OCI-LY1 (cell line): ENCODE results near the gene ROCK1.

Experiments used
- H2AFZ ChIP-seq: fragments of 200-600 bp; sonication (generic), shearing (Covaris generic); 2 replicates; pipeline ENCODE4 v1.6.0; 2014; ENCODE audit warnings: antibody characterized with exemption, mild to moderate bottlenecking, low read length
- H3F3A ChIP-seq: fragments of 200-600 bp; sonication (generic), shearing (Covaris generic); 2 replicates; pipeline ENCODE4 v1.6.0; 2014; ENCODE audit warnings: mild to moderate bottlenecking, antibody characterized with exemption, low read length, moderate library complexity; ENCODE audit not compliant: insufficient read depth
- H3K27ac ChIP-seq: fragments of 200-600 bp; sonication (generic); 2 replicates; pipeline ENCODE4 v1.5.1; 2014; ENCODE audit warnings: low read length, mixed run types, mild to moderate bottlenecking, low read depth; ENCODE audit not compliant: poor library complexity, severe bottlenecking
- H3K27me3 ChIP-seq: fragments of 200-600 bp; sonication (generic); 2 replicates; pipeline ENCODE4 v1.6.0; 2014; ENCODE audit warnings: antibody characterized with exemption, mild to moderate bottlenecking, low read length, moderate library complexity; ENCODE audit not compliant: insufficient read depth
- H3K36me3 ChIP-seq: fragments of 200-600 bp; sonication (generic); 2 replicates; pipeline ENCODE4 v1.6.1; 2014; ENCODE audit warnings: mild to moderate bottlenecking, antibody characterized with exemption, low read length, moderate library complexity, mixed read lengths; ENCODE audit not compliant: insufficient read depth
- H3K4me1 ChIP-seq: fragments of 200-600 bp; sonication (generic); 2 replicates; pipeline ENCODE4 v1.5.1; 2014; ENCODE audit warnings: mild to moderate bottlenecking, low read length, moderate library complexity; ENCODE audit not compliant: insufficient read depth, severe bottlenecking
- H3K4me2 ChIP-seq: fragments of 200-600 bp; sonication (generic), shearing (Covaris generic); 2 replicates; pipeline ENCODE4 v1.6.1; 2014; ENCODE audit warnings: low read length
- H3K4me3 ChIP-seq: fragments of 200-600 bp; sonication (generic); 2 replicates; pipeline ENCODE4 v1.5.1; 2014; ENCODE audit warnings: low read length, low read depth, mild to moderate bottlenecking, mixed read lengths; ENCODE audit not compliant: poor library complexity, severe bottlenecking
- H3K79me2 ChIP-seq: fragments of 200-600 bp; shearing (Covaris generic); 2 replicates; pipeline ENCODE4 v1.6.1; 2016; ENCODE audit warnings: mixed run types, low read length, mixed read lengths; ENCODE audit not compliant: insufficient read depth
- H3K9ac ChIP-seq: fragments of 200-600 bp; sonication (generic), shearing (Covaris generic); 2 replicates; pipeline ENCODE4 v1.6.1; 2014; ENCODE audit warnings: mild to moderate bottlenecking, low read length, mixed read lengths
- H3K9me2 ChIP-seq: fragments of 200-600 bp; sonication (generic), shearing (Covaris generic); 2 replicates; pipeline ENCODE4 v1.6.1; 2014; ENCODE audit warnings: low read depth, mild to moderate bottlenecking, low read length, mixed read lengths
- H3K9me3 ChIP-seq: fragments of 200-600 bp; shearing (Covaris generic); 2 replicates; pipeline ENCODE4 v1.6.1; 2014; ENCODE audit warnings: low read length, mixed read lengths
- H4K20me1 ChIP-seq: fragments of 200-600 bp; sonication (generic), shearing (Covaris generic); 2 replicates; pipeline ENCODE4 v1.6.0; 2016; ENCODE audit warnings: mild to moderate bottlenecking, low read length; ENCODE audit not compliant: insufficient read depth
- EZH2 ChIP-seq: fragments of 200-600 bp; sonication (generic), shearing (Covaris generic); IDR thresholded peaks from 2 replicates; pipeline ENCODE4 v1.8.0; 2017; ENCODE audit warnings: borderline replicate concordance, mixed run types, mild to moderate bottlenecking, antibody characterized with exemption, low read length, moderate library complexity, mixed read lengths
- TF ChIP-seq, protein P1 (sequence below): fragments of 200-600 bp; sonication (generic), shearing (Covaris generic); IDR thresholded peaks from 2 replicates; pipeline ENCODE4 v1.5.1; 2017; ENCODE audit warnings: mild to moderate bottlenecking, antibody characterized with exemption, low read length, moderate library complexity, mixed read lengths

The ROCK1 gene

DNA sequence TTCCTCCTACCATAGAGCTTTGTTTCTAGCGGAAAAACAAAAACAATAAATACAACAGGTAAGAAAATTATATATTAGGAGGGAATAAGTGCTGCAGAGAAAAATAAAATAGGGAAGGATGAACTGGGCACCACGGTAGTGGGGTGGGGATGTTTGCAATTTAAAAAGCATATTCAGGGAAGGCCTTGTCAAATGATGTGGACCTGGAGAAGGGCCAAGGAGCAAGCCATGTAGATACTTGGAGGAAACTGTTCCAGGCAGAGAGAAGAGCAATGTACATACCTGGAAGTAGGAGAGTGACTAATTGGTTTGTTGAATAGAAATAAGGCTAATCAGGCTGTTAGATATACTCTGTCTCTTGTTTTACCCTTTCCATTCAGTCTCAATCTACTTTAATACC is 136.5 kb downstream of the ROCK1 start:
- Histone ChIP-seq H3K36me3 (peaks cover 56% of the 10 kb centered on the region), H3K9ac (no peak overlapping the region), H3K4me1 (no peaks in the 10 kb centered on the region), H3K79me2 (no peaks in the 10 kb centered on the region), H3F3A (no peaks in the 10 kb centered on the region), H3K27me3 (no peaks in the 10 kb centered on the region), H3K4me3 (no peak overlapping the region), H3K9me3 (no peaks in the 10 kb centered on the region), H4K20me1 (no peaks in the 10 kb centered on the region), H3K4me2 (no peak overlapping the region), H3K27ac (no peak overlapping the region), H2AFZ (no peak overlapping the region), H3K9me2 (no peaks in the 10 kb centered on the region)
- TF ChIP-seq, protein P1, sequence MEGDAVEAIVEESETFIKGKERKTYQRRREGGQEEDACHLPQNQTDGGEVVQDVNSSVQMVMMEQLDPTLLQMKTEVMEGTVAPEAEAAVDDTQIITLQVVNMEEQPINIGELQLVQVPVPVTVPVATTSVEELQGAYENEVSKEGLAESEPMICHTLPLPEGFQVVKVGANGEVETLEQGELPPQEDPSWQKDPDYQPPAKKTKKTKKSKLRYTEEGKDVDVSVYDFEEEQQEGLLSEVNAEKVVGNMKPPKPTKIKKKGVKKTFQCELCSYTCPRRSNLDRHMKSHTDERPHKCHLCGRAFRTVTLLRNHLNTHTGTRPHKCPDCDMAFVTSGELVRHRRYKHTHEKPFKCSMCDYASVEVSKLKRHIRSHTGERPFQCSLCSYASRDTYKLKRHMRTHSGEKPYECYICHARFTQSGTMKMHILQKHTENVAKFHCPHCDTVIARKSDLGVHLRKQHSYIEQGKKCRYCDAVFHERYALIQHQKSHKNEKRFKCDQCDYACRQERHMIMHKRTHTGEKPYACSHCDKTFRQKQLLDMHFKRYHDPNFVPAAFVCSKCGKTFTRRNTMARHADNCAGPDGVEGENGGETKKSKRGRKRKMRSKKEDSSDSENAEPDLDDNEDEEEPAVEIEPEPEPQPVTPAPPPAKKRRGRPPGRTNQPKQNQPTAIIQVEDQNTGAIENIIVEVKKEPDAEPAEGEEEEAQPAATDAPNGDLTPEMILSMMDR = no peak
- no peak for TF ChIP-seq EZH2

DNA sequence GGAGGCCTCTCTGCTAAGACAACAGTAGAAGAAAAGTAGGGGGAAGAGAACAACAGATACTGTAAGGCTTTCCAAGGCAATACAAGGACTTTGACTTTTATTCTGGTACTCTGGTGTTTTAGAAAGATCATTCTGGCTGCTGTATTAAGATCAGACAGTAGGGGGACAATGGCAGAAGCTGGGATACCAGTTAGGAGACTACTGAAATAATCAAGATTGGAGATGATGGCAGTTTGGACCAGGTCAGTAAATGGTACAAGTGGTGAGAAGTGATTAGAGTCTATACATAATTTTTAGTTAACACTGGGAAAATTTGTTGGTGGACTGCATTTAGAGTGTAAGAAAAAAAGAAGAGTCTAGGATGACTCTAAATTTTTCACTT is 139.7 kb downstream of the ROCK1 start:
- H3K27me3 ChIP-seq = no peaks in the 10 kb centered on the region
- no peak overlapping the region for H2AFZ ChIP-seq
- no peaks in the 10 kb centered on the region for H3K79me2 ChIP-seq
- peaks cover 59% of the 10 kb centered on the region for H3K36me3 ChIP-seq
- no peaks in the 10 kb centered on the region for H3F3A ChIP-seq
- H3K4me2 ChIP-seq = no peak overlapping the region
- TF ChIP-seq, protein P1 = peak; percentile 58
- TF ChIP-seq EZH2 = no peak
- H3K9me3 ChIP-seq = no peaks in the 10 kb centered on the region
- no peak overlapping the region for H3K27ac ChIP-seq
- no peaks in the 10 kb centered on the region for H3K9me2 ChIP-seq
- no peaks in the 10 kb centered on the region for H4K20me1 ChIP-seq
- no peak overlapping the region for H3K4me3 ChIP-seq
- H3K4me1 ChIP-seq = no peaks in the 10 kb centered on the region
- no peak overlapping the region for H3K9ac ChIP-seq

DNA sequence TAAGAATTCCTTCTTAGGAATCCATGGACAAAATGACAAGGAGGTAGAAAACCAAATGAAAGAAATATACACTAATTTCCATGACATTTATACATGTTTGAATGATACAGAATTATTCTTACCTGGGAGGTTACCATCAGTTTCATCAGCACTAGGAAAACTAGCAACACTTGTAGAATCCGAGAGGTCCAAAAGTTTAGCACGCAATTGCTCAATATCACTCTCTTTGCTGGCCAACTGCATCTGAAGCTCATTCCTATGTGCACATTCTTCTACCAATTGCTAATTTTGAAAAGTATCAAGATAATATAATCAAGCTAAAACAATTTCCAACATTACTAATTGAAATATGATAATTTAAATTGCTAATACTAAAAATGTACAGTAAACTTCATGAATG is 144.8 kb downstream of the ROCK1 start:
- Histone ChIP-seq H3K27ac (no peak overlapping the region), H3F3A (no peaks in the 10 kb centered on the region), H3K9me3 (no peaks in the 10 kb centered on the region), H3K4me3 (no peak overlapping the region), H3K79me2 (no peaks in the 10 kb centered on the region), H4K20me1 (no peaks in the 10 kb centered on the region), H3K36me3 (peaks cover 72% of the 10 kb centered on the region), H3K9me2 (no peaks in the 10 kb centered on the region), H3K4me2 (no peak overlapping the region), H3K4me1 (no peaks in the 10 kb centered on the region), H2AFZ (no peak overlapping the region), H3K27me3 (no peaks in the 10 kb centered on the region), H3K9ac (no peak overlapping the region)
- TF ChIP-seq EZH2 = no peak
- TF ChIP-seq, protein P1 = no peak
